GM19035 (cell line): ENCODE data around the gene BZW1.
"Not testable (repeated sequence)": the region's sequence is repeated elsewhere in the genome, so short reads cannot be mapped to it uniquely, and the experiment has no call there.

Experiments
- ATAC-seq: cut with Tn5 transposase; IDR thresholded peaks from one replicate; pipeline ENCODE4 v1.9.1; 2021; ENCODE audit not compliant: unreplicated experiment

The BZW1 gene

GRCh38 chr2:200790185-200790584 lies 21.5 kb upstream of the BZW1 start:
- ATAC-seq: no peak

DNA sequence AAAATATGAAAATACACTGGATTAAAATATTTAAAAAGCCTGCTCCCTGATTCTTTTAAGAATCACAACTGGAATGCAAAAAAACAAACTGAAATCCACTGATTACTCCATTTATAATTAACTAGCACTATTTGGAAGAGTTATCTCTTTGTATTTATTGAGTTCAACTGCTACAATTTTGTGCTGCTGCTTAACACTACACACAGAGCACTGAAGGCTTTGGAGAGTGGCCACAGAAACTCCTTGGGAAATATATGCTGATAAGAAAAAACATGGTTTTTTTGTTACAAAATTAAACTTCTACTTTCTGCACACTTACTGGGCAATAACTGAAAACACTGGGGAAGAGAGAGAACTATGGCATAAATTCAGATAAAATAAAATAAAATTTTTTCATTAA lies 19.8 kb upstream of the BZW1 start:
- ATAC-seq: no peak

DNA sequence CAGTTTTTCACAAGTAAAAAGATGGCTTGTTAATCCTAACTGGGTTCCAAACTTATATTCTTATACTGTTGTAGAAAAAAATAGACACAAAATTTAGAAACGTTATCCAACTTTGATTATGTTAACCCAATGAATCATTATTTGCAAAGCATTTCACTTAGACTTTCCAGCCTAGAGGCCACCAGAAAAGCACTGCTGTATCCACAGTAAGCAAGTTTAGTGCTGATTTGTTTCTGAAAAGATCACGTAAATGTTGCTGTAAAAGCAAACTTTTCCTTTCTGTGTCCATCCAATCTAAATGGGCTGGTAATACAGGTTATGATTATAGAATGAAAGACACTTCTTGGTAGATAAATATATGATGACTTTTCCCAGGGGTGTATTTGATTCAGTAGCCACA lies 17.6 kb upstream of the BZW1 start:
- ATAC-seq: no peak

- no peak for ATAC-seq
Observed at GRCh38 chr2:200795028-200795440, 16.7 kb upstream of the BZW1 start.

- no peak for ATAC-seq
Observed at GRCh38 chr2:200796561-200796960, 15.1 kb upstream of the BZW1 start.

DNA sequence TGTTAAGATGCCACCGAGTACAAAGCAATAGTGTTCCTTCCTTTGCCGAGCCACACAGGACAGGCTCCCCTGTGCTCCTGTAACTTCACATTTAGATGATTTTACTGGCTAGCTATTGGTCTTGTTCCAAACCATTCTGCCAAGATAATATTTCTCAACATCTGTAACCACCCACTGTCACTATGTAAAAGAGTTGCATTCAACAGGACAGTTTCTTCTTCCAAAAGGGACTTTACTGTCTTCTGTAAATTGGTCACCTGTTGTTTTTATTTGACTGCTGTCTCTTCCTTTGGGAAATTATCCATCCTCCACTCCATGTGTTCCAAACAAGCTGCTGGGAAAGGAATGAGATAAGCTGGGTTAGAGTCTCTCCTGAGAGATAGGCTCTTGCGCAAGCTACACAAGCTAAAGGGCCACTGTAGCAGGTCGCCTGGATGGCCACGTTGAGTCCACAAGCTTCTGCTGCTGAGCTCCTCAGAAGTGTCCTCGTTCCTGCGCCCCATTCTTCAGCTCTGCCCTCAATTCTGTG lies 14.4 kb upstream of the BZW1 start:
- ATAC-seq: no peak

DNA sequence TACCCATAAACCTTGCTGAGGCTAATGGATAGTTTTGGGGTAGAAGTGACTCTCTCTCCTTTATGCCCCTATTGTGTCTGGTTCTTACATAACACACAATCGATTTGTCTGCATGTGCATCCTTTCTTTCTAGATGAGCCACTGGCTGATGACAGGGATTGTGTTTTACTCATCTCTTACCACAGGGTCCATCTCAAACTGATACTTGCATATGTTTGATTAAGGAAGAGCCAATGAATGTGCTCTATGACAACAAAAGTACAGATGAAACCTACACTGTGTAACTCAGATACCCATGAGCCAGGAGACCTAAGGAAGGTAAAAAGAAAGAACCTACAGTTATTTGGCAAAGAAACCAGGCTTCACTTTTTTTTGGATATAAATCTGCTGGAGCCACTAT lies 13.2 kb upstream of the BZW1 start:
- ATAC-seq: no peak

- no peak for ATAC-seq
Observed at GRCh38 chr2:200800458-200800857, 11.3 kb upstream of the BZW1 start.

- not testable (repeated sequence) for ATAC-seq
Observed at GRCh38 chr2:200801431-200801830, 10.3 kb upstream of the BZW1 start.

DNA sequence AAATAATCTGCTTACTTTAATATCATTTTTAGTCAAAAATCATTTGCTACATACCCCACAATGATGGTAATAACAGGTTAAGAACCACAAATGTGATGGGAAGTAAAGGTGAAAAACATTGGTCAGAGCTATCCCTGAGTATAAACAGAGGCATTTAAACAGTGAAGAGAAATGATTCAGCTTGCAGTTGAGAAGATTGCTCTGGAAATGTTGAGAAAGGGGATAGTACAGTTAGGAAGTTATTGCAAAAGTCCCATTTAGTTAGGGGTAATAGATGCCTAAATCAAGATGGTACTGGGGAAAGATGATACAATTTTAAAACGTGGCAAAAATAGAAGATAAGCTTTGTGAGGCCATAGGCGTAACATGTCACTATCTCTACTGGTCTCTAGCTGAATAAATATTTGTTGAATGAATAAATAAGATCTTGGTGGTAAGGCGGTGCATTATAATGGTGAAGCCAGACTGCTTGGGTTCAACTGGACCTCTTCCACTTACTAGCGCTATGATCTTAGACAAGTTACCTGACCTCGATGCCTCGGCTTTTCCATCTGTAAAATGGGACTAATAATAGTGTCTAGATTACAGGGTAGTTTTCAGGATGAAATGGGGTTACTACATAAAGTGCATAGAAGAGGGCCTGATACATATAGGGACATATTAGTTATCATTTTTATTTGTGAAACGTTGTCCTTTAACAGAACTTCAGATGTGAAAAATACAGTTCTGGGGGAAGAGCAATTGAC lies 2.0 kb upstream of the BZW1 start:
- ATAC-seq: no peak

DNA sequence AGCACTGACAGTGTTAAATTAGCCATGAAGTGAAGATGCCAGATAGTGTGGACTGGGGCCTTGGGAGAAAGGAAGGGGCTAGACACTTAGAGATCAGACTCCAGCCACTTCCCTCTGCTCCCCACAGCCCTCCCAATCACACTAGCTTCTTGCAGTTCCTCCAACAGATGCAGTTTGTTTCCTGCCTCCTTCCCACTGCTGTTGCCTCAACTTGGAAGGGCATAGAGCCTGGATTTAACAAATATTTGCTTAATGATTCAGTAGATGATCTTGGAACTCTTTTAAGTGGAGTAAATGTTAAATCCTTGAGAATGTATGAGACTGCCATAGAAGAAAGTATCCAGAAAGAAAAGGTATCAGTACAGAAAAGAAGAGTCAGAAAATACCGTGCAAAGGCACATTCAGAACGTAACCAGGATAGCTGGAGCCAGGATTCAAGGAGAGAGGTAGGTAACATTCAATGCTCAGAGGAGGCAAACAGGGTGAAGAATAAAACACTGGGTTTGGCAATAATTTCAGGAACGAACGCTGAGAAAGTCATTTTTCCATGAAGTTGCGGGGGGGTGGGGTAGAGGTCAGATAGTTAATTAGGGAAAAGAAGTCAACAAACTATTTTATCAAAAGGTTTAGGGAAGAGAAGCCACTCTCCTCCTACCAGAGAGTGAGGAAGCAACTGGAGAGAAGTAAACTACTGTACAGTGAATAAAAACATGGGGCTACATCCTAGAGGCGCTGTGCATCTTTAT lies 1.3 kb upstream of the BZW1 start:
- no peak for ATAC-seq

DNA sequence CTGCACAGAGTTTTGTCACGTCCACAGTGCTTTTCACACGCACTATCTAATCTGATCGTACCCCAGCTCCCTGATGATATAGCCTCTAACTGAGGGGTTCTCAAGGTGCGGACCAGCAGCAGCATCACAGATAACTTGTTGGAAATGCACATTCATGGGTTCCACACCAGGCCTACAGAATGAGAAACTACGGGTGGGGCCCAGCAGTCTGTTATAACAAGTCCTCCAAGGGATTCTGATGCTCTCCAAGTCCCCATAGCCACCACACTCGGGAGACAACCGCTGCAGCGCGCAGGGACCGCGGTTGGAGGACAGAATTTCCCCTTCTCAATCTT lies 745 bp upstream of the BZW1 start:
- ATAC-seq: no peak

DNA sequence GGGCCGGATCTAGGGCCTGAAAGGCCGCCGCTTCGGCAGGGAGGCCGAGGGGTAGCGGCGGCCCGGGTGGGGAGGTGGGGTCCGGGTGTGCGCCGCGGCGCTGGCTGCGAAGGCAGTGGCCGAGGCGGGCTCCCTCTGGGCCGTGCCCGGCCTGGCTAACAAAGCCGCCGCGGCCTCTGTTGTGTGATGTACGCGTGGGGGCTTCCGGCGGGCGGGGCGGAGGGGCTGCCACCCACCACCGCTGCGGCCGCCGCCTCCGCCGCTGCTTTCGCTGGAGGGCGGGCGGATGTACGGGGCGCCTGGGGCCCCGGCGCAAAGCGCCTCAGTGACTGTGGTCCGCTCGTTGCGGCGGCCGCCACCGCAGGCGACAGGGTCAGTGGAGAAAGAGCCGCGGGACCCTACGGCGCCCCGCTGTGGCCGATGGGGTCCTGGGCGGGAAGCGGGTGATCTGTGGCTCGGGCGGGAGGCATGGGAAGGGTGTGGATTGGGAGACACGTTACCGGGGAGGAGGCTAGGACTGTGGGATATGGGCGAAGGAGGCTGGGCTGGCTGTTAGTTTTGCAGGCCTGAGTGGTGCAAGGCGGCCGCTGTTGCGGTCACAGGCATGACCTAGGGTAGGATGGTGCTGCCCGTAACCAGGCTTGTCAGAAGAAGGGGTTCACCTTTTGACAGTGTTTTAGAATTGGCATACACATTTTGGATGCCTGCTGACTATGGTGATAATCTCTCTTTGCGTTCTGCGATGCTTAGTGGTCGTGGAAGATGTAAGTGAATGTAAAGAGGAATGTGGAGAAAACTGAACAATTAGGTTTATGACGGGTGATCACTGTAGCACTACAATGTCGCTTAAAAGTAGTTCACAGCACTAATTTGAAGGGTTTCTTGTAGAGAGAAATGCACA lies 662 bp downstream of the BZW1 start:
- peak; percentile 42 for ATAC-seq

DNA sequence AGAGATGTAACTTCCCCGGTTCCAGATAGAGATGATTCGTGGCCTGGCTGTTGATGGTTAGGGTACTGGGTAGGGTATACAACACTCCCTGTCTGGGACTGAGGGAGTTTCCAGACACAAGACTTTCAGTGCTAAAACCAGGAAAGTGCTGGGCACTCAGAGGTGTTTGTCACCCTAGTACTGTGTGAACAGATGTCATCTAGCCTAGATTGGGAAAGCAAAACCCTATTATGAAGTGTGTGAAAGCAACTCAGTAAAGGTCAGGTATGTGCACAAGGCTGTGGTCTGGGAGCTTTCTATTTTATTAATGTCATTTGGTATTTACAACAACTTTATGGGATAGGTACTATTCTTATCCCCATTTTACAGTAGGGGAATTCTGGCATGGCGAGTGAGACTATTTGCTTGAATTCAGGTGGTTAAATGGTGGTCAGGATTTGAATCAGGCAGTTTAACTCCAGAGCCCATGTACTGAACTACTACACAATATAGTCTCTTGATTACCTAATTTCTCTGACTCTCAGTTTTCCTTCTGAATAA lies 2.6 kb downstream of the BZW1 start:
- no peak for ATAC-seq

GRCh38 chr2:200814917-200815316 lies 3.2 kb downstream of the BZW1 start:
- ATAC-seq: no peak

GRCh38 chr2:200818732-200819131 lies 7.0 kb downstream of the BZW1 start:
- ATAC-seq: not testable (repeated sequence)

- ATAC-seq: no peak
Observed at GRCh38 chr2:200820573-200821234, 9.0 kb downstream of the BZW1 start.

GRCh38 chr2:200821686-200822245 lies 10.1 kb downstream of the BZW1 start:
- ATAC-seq: no peak

GRCh38 chr2:200828104-200828503 lies 16.4 kb downstream of the BZW1 start:
- no peak for ATAC-seq

GRCh38 chr2:200828572-200829257 lies 17.0 kb downstream of the BZW1 start:
- ATAC-seq: no peak
